Dedifferentiated amniotic fluid mesenchymal stem cell (primary cell): Measurements from ENCODE around the gene RTN1.

Experiments used
- DNase-seq: peaks from one replicate; pipeline ENCODE4 v3.0.0-alpha.2; 2016; ENCODE audit errors: extremely low spot score

RTN1 gene, protein sequence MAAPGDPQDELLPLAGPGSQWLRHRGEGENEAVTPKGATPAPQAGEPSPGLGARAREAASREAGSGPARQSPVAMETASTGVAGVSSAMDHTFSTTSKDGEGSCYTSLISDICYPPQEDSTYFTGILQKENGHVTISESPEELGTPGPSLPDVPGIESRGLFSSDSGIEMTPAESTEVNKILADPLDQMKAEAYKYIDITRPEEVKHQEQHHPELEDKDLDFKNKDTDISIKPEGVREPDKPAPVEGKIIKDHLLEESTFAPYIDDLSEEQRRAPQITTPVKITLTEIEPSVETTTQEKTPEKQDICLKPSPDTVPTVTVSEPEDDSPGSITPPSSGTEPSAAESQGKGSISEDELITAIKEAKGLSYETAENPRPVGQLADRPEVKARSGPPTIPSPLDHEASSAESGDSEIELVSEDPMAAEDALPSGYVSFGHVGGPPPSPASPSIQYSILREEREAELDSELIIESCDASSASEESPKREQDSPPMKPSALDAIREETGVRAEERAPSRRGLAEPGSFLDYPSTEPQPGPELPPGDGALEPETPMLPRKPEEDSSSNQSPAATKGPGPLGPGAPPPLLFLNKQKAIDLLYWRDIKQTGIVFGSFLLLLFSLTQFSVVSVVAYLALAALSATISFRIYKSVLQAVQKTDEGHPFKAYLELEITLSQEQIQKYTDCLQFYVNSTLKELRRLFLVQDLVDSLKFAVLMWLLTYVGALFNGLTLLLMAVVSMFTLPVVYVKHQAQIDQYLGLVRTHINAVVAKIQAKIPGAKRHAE

DNA sequence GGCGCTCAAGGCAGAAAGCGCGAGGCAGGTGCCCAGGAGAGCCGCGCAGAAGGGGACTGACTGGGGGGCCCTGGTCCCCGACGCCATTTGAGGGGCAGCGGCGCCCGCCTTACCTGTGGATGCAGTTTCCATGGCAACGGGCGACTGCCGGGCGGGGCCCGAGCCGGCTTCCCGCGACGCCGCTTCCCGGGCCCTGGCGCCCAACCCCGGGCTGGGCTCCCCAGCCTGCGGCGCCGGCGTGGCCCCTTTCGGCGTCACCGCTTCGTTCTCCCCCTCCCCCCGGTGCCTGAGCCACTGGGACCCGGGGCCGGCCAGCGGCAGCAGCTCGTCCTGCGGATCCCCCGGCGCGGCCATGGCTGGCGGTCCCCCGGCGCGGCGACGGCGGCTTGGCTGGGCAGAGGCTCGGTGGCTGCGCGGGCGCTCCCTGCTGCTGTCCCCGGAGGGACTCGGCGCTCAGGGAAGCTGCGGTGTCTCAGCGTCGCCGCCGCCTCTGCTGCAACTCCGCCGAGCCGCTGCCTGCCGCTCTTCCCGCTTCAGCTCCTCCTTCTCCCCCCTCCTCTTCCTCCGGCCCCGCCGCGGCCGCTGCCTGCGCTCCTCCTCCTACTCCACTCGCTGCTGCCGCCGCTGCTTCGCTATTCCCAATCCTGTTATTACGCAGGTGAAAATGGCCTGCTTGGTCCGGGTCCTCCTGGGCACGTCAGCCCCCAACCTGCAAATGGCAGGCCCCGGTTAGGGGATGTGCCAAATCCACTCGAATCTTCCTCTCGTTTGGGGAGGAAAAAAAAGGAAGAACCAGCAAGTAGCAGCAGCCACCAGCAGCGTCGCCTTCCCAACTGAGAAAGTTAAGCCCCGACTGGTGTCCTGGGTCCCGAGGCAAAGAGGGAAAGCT is at the start of gene RTN1:
Gene RTN1, minus strand, starts transcription at position 500 of the 889 bp plus-strand sequence. Its CDS starts 146 bp downstream, at position 354.
- DNase-seq = no peak

DNA sequence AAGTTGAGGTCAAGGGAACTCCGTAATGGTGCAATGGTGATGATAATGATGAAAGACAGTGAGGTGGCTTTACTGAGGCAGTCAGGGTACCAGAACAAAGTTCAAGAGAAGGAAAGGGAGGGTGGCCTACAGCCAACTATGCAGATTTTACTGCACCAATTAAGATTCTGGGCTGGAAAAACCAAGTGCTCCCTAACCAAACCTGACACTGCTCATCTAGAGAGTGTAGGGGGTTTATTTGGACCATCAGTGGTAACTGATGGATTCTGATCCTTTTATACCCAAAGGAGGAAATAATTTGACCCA is 49.8 kb upstream of the RTN1 start:
- DNase-seq = no peak

DNA sequence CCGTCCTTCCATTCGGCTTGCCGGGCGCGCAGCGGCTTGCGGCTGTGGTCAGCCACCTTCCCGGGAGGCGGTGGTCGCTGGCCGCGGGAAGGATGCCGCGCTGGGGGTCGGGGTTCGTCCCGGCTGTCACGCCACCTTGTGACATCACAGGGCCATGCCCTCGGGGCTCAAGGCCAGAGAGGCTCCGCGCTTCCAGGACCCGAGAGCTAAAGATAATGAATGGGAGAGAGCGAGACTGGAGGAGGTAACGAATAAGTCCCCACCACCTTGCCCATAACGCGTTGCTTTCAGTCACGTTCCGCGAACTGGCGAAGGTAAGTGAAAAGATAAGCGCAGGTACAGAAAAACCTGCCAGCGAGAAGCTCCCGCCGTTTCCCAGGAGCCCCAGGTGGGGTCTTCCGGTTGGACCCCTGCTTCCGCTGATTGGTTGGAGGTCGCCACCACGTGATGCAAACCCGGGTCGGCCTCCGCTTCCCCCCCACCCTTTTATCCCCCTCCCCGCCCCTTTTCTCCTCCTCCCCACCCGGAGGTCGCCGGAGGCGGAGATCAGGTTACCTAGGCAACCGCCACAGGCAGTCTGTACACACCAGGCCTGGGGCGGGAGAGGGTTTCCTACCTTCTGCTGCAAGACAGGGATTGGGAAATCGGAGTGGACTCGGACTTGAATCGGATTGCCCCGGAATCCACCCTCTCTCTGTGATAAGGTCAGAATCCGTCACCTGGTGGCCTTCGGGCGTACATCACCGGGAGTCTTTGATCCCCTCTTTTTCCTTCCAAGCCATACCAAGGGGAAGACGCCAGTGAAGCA is 49.2 kb upstream of the RTN1 start, which contains the start of gene LRRC9:
Gene LRRC9, plus strand, starts transcription at position 575 of the 808 bp plus-strand sequence.
- DNase-seq = no peak

DNA sequence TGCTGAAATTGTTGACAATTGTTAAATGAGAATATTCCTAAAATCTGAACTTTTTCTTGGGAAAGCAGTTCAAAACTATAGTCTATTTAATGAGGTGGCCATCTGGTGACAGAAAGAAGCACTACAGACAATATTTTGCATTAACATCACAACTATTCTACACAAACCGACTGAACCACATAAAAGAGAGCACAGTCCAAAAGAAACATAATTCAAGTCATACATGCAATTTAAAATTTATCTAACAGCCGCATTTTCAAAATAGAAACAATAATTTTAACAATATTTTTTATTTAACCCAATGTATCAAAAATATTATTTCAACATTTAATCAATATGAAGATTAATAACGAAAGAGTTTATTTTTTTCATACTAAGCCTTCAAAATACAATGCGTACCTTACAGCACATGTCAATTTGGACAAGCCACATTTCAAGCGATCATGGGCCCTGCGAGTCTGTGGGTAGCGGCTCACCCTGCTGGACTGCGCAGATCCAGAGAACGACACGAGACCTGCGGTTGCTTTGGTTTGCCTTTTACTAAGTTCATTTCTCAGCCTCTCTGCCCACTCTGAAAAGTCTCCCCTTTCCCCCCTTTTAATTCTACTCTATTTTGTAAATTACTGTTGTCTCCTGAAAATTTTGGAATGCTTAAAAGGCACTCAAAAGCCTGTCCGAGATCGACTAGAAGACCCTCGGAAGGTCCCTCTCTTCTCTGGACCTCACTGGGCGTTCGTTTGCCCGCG is 48.4 kb upstream of the RTN1 start:
- peak; percentile 27 for DNase-seq

DNA sequence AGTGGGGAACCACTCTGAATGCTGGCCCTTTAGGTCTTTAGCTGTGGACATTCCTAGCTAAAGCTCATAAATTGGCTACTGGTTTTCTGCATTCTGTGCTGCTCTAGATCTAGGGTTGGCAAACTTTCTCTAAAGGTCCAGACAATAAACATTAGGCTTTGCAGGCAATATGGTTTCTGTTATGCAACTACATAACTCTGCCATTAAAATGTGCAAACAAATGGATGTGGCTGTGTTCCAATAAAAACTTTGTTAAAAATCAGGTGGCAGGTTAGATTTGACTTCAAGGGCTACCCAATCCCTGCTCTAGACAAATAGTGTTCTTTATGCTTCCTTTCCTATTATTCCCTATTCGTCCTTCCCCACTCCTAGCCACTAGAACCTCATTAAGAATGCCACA is 42.6 kb upstream of the RTN1 start:
- DNase-seq = no peak

DNA sequence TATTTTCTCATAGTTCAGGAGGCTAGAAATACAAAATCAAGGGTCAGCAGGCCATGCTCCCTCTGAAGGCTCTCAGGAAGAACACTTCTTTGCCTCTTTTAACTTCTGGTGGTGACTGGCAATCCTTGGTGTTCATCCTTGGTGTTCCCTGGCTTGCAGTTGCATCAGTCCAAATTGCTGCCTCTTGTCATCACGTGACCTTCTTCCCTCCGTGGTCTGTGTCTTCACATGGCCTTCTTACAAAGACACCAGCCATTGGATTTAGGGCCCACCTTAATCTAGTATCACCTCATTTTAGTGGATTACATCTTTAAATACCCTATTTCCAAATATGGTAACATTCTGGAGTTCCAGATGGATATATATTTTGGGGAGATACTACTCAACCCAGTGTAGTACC is 41.9 kb upstream of the RTN1 start:
- no peak for DNase-seq

DNA sequence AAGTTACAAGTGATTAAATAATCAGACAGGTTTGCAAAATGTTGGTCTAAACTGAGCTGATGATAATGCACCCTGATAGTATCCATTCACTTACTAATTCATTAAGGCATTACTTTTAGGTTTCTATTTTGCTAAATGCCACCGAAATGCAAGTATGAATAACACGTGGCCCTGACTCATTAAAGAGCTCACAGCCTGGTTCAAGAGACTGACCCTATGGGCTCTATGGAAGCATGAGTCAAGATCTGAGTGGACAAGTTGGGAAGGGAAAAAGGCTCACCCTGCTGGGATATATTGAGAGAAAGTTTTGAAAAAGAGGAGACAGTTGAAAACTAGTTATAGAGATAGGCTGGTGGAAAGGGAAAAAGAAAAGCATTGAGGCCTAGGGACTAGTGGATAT is 34.6 kb upstream of the RTN1 start:
- no peak for DNase-seq

DNA sequence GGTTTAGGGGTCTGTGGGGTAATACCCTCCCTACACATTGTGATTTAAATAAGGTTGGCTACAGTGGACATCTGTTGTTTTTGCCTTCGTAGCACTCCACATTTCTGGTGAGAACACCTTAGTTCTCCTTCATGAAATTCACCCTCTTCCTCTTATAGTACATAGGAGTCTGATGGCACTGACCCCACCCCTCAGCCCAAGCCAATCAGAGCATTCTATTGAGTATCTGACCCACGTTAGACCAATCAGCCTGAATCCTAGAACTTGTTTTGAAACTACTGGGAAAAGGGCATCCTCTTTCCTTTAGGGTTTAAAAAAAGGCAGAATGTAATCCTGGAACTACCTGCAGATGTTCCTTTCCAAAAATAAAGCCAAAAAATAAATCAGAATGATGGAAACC is 33.6 kb upstream of the RTN1 start:
- DNase-seq = no peak

DNA sequence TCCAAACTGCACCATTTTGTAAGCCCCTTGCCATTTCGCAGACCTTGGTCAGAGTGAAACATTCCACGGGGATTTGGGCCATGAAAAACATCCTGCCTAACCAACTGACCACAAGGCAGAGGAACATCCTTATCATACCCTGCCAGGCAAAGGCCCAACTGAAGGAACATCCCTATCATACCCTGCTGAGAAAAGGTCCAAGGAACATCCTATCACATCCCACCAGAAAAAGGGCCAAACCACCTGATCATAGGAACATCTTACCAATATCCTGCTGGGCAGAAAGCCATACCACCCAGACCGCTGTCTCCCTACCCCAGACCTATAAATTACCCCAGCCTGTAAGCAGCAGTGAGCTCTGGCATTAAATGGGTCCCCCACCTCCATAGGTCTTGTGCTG is 30.0 kb upstream of the RTN1 start:
- no peak for DNase-seq

DNA sequence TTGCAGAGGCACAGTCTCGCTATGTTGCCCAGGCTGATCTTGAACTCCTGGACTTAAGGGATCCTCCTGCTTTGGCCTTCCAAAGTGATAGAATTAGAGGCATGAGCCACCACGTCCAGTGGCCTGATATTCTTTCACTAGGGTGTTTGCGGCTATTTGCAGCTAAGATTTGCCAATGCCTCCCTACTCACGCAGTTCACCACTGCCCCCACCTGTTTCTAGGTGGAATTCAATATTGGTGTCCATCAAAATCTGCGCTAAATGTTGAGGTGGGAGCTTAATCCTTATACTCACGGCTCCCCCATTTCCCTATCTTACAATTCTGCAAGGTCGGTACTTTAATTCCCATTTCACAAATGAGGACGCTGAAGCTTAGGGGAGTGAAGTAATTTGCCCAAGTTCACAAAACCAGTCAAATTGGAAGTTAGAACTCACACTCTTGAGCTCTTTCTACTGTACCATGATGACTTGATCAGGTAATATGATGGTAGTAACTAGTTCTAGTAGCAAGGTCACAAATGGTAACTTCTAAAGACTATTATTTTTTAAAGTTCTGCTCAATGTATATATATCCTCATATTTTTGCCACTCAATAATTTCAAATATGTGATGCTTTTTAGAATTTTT is 27.3 kb upstream of the RTN1 start:
- no peak for DNase-seq

DNA sequence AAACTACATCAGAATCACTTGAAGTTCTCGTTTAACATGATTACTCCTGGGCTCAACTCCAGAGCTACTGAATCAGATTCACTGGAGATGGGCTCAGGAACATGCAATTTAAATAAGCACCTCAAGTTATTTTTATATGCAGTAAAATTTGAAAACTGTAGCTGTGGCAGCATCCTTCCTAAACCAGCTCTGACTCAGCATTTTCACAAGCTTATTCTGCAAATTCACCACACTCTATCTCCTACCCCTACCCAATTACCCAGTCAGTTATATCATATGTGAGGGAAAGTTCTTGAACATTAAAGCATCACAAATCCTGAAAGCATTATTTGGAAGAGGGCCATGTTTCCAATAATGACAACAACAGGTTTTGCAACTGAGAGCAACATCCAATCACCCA is 25.1 kb upstream of the RTN1 start:
- no peak for DNase-seq

DNA sequence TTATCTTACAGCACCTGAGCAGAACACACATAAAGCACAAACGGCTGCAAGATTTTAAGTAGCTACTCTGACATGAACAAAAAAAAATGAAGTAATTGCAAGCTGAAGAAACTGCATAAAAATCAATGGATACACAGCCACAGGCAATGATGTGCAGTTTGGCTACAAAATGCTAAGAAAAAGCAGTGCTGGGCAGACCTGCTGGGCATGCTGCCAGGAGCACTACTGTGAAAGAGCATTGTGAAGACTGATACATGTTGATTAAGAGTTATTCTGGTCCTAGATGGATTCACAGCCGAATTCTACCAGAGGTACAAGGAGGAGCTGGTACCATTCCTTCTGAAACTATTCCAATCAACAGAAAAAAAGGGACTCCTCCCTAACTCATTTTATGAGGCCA is 20.1 kb upstream of the RTN1 start:
- DNase-seq = no peak

DNA sequence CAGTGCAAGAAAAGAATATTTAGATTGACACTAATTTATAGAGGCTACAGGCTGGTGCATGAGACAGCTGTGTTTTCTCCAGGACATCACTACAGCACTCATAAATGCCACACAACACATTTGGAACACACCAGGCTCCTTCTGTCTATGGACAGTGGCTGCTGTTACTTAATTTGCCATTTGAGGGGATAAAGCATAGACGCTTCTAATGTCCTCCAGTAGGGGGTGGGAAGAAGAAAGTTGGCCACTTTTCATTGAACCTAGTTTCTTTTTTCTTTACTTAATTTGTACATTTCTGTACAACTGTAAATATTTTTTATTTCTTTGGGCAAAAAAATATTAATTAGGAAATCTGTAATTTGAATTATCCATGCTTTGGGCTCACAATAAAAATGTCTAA is 12.4 kb upstream of the RTN1 start:
- no peak for DNase-seq

DNA sequence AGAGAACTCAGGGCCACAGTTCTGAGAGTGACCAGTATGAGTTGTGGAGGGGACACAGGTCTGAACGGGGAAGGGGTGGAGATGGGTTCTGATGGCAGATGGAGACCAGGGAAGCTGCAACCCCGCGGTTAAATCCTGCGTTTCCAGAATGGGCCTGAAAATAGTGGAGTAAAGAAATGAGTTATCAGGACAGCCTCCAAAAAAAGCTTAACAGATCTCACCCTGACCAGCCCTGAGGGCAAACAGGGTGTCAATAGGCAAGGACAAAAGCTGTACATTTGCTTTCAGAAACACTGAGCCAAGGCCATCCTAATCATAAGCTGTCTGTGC is 555 bp upstream of the RTN1 start:
- no peak for DNase-seq

DNA sequence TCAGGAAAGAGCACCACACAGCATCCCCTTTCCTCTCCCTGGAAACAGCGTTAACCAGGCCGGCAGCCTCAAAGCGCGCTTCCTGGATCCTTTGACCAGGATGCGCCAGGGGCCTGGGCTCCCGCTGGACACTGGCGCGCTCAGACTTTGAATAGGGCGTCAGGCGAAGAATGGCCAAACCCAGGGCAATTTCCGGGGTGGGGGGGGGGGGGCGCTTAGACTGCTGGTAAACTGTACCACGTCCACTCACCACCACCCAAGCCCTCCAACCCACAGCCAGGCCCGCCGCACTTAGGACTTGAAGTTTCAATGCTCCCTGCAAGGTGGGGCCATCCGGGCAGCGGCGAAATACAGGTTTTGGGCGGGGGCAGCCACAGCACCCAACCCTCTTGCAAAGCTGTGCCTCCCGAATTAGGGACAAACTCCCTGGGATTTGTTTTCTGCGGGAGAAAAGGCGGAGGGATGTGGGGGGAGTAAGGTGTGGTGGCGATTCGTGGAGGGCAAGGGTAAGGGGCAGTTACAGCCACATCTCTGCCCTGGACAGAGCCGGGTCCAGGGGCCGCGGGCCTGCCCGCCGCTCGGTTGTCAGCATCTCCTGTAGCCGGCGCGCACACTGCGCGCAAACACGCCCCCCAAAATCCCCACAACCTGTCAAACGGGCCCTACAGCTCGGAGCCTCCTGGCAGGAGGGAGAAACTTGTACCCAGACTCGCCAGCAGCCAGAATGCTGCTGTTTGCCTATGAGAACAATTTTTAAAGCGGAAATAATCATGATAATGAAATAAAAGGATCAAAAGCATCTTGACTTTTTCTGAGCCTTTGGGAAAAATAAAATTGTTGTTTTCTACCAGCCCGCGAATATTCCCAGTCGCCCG is 958 bp downstream of the RTN1 start:
- DNase-seq = no peak

DNA sequence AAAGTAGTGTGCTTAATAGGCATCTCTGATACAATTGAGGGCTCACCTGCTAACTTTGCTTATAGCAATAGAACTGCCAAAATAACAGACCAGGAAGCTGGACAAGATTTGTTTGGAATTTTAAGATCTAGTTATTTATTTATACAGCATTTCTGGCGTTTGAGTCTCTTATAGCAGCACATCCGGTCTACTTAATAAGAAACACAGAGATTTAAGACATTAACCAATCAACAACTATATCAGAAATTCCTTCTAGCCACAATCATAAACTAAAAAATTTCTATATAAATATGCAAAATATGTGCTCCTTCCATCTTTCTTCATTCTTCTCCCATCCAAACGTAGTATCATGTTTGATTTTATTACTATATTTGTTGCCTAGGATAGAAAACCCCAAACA is 2.6 kb downstream of the RTN1 start:
- DNase-seq = no peak

DNA sequence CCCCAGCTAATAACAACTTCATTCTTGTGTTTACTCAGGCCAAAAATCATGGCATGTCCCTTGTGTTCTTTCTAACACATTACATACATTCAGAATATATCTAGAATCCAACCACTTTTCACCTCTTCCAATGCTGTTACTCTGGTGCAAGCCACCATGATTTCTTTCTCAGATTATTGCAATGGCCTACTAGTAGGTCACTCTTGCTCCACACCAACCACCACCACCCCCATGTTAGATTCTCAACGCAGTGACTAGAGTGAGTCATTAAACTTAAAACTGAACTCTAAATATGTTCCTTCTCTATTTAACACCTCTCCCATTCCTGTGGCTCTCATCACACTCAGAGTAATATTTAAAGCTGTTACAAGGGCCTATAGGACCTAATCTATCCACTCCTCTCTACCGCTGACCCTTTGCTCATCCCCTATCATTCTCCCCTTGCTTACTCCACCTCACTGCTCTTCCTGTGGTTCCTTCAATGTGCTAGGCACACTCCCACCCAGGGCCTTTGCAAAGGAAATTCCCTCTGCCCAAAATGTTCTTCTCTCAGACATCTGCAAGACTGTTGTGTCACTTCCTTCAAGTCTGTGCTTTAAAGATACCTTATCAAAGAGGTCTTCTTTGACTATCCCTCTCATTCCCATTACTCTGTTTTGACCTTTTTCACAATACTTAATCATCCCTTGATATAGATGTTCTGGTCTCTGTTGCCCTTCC is 6.6 kb downstream of the RTN1 start:
- no peak for DNase-seq

DNA sequence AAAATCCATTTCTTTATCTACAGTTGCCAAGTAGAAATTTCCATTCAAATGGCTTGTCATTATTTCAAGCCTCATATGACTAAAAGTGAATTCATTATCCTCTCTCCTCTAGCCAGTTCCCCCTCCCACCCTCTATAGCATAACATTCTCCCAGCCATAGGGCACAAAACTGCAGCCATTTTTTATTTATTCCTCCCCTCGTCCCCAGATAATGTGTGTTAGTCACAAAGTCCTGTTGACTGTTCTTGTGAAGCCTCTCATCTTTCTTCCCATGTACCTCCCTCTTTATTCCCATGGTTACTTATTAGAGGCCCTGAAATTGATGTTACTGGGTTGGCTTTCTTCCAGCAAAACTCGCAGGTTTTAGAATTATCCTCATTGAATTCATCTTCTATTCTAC is 13.2 kb downstream of the RTN1 start:
- DNase-seq = no peak

DNA sequence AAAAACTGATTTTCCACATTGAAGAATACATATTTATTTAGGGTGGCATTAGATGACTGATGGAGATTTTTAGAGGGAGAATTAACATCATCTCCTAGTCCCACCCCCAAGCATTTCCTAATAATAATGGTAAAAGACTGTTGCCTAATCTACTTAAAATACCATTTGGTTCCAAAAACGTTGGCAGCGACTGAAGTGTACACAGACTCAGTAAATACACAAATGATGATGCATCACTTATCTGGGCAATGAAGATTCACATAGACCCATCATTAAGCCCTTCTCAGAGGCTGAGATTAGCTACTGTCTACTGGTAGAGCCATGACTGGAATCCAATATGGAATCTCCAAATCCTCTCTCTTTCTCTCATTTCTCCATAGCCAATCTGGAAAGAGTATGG is 18.2 kb downstream of the RTN1 start:
- no peak for DNase-seq
